ENCODE data around the gene SF1.

Gene SF1

DNA sequence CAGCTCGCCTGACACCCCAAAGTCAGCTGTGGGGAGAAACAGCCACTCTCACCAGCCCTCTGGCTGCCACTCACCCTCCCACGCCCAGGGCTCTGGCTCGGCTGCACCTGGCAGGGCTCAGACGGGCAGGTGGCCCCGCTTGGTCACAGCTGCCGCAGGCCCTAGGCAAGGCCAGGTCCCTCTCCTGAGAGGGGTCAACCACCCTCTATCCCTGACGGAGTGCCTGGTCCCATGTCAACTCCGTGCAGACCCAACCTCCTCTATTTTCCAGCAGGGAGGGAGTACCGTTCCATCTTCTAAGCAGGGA lies 22.8 kb upstream of the SF1 start:
- no peak for DNase-seq (ENCODE audit: low read depth)

DNA sequence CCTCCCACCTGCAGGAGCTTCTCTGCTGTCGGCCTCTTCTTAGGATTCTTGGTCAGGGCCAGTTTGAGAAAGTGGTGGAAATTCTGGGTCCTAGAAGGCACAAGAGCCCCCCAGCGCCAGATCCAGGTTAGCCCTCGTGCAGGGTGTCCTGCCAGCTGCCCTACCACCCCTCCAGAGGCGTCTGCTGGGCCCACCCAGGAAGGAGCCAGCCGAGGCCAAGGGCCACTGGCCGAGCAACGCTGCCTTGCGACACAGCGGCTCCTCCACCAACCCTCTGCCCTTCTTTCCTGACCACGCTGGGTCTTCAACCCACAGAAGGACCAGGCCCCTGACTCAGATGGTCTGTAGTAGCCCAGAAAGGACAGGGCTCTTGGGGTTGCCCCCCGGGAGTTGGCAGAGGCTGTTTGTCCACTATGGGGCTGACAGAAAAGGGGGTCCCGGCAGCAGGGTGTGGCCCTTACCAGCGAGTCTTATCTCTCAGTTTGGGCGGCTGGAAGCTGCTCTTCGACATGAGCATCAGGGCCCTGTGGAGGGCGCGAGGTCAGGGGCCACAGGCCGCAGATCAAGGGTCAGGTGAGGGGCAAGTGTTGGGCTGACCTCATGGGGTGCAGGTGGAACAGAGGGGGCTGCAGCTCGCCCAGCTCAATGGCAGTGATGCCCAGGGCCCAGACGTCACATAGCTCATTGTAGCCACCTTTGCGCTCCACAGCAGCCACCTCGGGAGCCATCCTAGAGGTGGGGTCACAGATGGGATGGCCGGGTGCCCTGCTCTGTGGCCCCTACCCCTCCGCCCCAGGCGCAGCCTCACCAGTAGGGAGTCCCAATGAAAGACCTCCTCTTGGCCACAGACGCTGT lies 22.2 kb upstream of the SF1 start:
- no peak for DNase-seq (ENCODE audit: low read depth)

DNA sequence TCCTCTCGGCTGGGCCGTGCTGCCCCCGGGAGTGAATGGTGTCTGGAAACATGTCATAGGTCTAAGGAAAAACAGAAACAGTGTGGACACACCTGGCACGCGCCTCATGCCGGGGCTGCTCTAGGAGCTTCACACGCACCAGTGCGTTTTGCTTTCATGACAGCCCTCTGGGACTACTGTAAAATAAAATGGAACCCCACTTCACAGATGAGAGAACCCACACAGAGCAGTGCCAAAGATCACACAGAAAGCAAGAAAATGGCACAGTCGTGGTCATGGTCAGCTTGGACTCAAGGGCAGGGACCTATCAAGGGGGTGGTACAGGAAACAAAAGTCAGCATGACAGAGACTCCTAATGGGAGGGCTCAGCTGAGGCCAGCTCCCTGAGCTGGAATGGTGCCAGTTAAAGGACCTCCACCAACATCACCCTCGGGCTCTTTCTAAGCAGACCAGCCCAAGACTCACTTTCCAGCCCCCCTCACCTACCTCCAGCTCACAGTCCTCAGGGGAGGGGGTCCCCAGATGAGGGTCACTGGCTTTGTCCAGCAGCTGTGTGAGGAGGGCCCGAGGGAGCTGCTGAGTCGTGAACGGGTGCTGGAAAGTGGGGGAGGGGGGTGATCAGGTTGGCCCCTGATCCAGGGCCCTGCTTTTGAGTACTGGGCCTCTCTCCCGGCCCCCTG lies 21.4 kb upstream of the SF1 start:
- DNase-seq (ENCODE audit: low read depth) = no peak

DNA sequence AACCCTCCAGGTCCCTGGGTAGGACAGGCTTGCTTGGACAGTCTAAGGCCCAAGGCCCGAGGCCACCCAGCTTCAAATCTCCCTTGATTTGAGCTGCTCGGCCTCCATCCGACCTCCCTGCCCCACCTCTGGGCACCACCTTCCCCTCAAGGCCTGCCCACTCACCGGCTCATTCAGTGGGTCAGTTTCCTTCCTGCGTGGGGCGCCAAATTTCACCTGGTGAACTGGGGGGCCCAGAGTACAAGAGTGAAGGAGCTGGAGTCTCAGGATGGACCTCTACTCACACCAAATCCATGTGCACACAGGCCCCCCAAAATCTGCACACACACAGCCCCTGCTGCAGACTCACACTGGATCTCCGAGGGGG lies 20.9 kb upstream of the SF1 start:
- no peak for DNase-seq (ENCODE audit: low read depth)

DNA sequence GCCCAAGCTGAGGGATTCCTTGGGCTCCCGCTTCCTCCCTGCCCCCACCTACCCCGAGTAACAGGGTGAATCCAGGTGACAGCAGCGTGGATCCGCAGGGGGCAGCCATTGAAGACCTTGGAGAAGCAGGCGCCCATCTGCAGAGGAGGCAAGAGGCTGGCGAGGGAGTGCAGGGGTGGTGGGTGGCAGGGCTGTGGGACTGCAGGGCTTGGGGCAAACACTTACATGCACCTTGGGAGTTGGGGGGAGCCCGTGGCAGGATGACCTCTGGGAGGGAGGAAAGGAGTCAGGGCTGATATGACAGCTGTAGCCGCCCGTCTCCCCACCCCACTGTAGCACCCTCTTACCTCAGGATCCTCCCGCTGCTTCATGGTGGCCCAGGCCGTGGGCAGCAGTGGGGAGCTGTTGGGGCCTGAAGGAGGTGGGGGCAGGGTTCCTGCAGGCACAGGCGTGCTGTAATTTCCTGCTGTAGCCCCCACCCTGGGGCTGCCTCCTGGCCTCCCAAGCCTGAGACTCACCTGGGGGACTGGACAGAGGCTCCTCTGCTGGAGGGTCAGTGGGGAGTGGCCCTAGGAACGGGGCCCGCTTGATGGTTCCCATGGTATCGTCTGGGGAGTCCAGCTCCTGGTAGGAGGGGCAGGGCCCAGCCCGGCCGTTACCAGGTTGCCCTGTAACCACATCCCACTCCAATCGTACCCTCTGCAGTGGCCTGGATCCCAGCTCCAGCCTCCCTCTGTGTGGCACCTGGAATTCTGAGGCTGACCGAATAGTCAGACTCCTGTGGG lies 18.6 kb upstream of the SF1 start:
- no peak for DNase-seq (ENCODE audit: low read depth)

DNA sequence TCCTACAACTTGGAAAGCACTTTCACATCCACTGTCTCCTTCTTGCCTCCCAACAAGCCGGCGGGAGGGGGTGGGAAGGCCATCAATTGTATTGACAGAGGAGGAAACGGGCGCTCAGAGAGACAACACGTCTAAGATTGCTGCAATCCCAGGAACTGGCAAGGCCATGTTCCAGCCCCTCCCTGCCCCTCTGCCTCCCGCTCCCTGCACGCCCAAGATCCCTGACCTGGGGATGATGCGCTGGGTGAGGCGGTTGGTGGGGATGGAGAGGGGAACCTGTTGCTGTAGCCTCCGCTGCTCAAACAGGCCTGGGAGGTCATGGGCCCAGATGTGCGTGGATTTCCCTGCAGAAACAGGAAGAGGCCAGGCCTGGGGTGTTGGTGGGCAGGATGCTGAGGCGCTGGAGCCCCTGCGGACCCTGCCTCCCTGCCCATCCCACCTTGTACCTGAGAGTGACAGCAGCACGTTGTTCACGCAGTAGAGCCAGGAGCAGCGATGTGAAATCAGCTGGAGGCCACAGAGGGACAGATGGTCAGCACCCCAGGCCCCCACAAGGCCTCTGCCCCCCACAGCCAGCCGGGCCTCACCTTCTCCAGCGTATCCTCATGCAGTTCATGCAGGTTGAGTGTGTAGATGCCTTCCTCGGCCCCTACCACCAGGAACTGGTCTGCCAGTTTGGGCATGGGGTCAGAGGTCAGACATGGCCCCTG lies 17.9 kb upstream of the SF1 start:
- no peak for DNase-seq (ENCODE audit: low read depth)

DNA sequence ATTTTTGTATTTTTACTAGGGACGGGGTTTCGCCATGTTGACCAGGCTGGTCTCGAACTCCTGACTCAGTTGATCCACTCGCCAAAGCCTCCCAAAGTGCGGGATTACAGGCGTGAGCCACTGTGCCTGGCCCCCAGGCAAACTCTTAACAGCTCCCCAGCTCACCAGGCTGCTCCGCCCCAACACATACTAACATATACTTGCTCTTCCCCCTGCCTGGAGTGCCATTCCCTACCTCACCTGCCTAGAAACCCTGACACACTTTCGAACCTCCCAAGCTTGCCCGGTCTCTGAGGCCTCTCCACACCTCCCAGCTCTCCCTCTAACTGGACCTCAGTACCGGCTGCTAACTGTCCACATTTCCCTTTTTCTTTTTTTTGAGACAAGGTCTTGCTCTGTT lies 16.2 kb upstream of the SF1 start:
- no peak for DNase-seq (ENCODE audit: low read depth)

DNA sequence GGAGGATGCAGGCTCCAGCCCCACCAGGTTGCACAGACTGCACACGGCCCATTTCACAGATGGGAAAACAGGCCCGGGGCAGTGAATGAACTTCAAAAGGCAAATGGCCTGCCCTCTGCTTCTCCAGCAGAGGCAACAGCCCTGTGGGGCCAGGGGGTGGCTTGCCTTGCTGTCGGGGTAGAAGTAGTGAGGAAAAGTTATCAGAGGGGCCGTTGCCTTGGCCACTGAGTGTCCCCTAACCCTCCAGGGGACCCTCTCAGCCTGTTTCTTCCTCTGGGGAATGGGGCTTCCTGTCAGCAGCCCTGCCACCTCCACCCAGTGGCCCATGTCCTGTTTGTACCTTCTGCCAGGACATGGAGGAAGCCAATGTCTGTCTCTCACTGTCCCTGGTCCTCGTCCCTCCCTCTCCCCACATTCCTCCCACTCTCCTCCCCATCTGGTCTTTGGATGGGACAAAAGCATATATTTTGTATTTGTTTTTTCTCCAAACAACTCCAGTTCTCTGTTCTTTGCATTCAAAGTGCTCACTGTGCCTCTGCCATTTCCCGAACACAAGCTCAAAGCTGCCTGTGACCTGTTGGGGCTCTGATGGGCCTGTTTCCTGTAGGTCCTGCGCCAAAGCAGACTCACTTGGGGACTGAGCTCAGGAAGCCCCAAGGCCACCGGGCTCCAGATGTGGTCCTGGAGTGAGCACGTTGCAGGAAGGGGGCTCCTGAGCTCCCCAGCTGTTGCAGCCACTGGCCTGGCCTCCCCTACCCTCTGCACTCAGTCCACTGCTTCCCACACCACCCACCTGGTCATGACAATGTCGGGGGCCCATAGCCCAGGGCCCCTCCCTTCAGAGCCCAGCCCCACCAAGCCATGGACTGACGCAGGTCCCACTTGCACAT lies 15.2 kb upstream of the SF1 start:
- DNase-seq (ENCODE audit: low read depth) = no peak

DNA sequence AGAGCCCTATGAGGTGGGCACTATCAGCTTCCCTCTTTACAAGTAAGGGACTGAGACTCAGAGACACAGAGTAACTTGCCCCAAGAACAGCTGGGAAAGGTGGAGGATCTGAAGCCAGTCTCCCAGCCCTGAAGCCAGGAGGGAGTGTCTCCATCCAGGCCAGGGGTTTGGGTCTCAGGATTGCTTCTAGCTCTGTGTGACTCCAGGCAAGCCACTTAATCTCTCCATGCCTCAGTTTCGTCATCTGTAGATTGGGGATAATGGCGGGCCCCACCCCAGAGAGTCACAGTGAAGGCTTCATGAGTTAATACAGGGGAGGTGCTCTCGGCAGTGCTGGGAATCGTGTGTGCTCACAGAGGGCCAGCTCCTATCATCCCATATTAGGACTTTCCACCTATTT lies 14.1 kb upstream of the SF1 start:
- no peak for DNase-seq (ENCODE audit: low read depth)

DNA sequence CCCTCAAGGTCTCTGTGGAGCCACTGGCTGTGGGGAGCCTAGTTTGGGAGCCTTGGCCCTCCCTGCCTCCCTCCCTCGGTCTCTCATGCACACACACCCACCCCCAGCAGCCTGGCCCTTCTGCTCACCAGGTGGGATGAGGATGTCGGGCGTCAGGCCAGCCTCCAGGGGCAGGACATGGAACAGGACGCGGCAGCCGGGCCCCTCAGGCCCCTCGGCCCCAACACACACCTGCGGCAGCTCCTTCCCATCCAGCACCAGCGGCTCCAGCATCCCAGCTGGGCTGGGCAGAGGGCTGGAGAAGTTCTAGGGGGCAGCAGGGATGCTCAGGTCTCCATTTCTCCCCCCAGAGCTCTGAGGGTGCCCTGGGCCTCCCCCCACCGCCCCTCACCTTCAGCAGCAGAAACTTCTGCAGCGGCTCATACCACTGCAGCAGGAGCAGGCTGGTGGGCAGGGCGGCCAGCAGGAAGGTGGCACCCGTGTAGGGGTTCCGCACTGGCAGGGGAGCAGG lies 13.5 kb upstream of the SF1 start:
- no peak for DNase-seq (ENCODE audit: low read depth)

DNA sequence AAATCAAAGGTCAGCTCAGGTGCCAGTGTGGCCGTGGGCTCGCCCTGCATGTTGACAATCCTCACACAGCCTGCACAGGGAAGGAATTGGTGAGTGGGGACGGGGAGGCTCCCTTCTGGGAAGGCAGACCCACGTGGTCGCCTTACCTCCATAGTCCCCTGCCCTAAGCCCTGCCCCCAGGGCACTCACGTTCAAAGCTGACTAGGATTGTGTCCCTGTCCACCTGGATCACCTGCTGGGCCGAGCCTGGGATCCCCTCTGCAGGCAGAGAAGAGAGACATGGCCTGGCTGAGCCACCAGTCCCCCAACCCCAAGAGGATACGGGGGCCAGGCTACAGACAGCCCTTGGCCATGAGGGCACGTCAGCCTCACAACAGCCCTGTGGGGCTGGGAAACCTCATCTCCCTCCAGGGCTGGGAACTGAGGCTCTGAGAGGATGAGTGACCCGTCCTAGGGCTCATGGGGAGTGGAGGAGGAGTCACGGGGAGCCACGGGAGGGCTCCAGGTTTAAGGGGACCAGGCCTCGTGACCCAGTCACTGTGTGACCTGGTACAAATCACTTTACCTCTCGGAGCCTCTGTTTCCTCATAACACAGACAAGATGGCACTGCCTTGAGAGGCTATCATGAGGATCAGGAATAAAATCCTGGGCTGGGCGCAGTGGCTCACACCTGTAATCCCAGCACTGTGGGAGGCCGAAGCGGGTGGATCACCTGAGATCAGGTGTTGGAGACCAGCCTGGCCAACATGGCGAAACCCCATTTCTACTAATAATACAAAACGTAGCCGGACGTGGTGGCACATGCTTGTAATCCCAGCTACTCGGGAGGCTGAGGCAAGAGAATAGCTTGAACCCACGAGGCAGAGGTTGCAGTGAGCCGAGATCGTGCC lies 12.1 kb upstream of the SF1 start:
- DNase-seq (ENCODE audit: low read depth) = no peak

DNA sequence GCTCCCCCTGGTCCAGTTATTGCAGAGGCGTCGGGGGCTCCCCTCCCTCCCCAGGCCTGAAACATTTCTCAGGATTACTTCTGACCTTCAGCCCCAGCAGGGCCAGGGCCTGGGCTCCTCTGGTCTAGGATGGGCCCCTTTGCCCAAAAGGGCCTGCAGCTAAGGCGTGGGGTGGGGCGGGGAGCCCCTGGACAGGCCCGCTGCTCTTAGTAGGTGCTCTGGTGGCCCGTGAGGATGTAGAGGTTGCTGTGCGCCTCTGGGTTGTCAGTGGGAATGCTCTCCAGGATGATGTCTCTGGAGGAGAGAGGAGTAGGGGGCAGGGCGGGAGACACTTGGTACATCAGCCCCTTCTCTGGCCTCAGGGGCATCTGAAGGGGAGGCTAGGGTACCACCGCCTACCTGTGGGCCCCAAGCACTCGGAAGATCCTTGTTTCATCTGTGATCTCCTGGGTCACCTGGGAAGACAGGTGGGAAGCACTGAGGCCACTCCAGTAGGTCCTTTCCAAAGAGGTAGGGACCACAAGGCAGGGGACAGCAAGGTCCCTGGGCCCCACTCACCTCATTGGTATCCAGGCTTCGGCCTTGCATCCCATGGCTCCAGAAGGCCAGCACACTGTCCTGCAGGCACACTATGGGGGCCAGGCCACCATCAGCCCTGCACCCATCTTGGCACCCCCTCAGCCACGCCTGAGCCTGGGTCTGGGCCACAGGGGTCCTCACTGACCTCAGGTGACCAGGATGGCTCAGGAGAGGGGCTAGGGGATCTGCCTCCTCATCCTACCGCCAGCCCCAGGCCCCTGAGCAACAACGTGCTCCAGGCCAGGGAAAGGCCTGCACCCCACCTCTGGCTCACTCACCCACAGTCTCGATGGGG lies 11.2 kb upstream of the SF1 start:
- DNase-seq (ENCODE audit: low read depth) = no peak

DNA sequence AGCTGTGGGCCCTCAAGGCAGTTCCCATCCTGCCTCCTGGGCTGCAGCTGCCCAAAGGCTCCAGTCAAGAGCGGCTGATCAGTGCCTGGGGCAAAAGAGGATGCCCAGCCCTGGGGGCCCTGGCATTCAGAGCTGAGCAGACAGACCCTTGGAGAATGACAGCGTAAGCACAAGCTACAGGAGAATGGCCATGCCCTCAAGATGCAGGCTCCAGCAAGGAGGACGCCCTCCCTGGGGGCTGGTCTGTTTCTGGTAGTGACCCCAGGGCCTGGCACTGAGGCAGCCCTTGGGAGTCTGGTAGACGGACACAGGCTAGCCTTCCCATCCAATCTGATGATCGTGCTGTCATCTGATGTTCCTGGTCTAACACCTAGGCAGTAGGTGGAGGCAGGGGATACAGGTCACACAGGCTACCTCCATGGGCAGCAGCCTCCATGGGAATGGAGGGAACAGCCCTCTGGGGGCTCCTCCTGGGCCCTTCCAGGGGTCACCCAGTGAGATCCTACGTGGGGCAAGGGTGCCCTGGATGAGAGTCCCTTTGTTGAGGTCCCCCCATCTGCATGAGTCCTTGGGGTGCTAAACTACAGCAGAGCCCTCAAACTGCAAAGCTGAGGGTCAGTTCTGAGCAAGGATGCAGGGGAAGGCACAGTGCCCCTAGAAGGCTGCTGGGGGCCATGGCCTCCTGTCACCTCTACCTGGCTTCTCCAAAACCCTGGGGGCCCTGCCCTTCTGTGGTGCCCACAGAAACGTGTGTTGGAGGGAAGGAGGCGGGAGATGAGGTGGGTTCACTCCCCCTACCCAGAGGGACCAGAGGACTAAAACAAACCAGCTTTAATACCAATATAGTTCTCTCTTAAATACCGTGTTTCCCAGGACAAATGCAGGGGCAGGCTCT lies 10.2 kb upstream of the SF1 start:
- no peak for DNase-seq (ENCODE audit: low read depth)

DNA sequence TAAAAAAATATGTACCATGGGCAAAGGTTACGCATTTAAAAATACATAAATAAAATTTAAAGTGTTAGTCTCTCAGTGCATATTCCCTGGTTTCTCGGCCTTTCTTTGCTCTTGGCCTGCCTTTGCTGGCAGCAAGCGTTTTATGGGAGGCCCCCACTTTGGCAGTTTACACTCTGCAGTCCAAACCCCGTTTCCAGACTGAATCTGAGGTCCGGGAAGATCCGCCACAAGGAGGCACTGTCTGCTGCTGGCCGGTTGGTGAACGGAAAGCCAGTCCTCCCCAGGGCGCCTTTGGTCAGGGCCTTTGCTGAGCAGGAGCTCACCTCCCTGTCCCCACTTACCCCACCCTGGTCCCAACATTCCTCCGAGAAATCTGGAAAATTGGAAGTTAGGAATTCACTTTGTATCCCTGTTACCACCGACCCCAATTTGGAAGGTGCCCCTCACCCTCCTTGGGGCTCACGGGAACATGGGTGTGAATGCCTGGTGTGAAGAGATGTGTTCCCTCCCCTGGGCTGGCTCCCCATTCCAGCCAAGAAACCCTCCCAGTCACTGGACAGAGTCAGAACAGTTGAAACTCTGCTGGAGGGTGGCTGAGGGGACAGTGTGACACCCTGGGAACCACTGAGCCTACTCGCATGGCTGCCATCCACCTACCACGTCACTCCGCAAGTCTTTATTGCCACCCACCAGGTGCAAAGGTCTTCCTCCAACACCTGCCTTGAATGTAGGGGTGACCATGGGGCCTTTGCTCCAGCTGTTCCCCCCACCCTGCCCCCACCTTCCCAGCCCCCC lies 9.4 kb upstream of the SF1 start:
- DNase-seq (ENCODE audit: low read depth) = no peak

DNA sequence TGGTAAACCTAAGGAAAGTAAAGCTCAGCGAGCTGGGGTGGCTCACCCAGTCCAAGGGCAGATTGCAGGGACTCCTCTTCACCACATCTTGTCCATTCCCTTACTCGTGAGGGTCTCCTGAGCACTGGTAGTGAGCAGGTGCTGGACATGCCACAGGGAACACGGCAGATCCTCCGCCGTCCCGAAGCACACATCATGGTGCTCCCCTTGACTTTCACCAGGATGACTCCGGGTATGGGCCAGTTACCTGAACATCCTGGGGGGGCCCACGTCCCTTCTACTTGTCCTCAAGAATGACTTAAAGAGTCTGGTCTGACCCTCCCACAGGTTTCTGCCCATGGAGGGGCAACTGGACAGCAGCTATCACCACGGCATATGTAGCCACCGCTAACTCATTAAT lies 8.0 kb upstream of the SF1 start:
- DNase-seq (ENCODE audit: low read depth) = no peak

DNA sequence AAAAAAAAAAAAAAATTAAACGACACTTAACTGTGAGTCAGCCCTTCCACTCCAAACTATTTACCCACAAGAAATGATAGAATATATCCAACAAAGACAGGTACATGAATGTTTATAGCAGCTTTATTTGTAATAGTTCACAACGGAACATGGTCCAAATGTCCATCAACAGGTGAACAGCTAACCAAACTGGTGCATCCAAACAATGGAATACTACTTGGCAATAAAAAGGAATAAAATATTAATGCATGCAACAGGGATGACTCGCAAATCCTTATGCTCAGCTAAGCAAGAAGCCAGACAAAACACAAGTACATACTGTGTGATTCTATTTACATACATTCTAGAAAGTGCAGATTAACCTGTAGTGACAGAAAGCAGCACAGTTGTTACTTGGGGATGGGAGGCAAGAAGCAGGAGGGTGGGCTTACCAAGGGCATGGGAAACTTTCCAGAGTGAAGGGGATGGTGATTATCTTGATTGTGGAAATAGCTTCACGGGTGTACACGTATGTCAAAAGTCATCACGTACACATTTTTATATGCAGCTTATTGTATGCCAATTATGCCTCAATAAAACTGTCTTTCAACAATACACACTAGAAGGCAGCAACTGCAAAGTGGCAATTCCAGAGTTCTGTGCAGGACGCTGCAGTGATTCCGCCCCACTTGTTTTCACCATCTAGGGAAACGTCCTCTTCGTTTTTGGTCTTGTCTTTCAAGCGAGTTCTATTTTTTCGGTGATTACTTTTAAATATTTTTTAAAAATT lies 6.7 kb upstream of the SF1 start:
- no peak for DNase-seq (ENCODE audit: low read depth)

DNA sequence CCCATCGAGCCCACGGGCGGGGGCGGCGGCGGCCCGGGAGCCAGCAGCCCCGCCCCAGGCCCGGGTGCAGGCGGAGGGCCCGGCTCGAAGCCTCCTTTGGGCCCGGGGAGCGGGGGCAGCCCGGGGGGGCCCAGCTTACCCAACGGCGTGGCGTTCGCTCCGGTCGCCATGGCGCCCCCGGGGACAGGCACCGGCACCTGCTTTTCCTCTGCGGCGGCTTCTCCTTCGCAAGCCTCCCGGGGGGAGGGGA lies 194 bp downstream of the SF1 start:
- DNase-seq (ENCODE audit: low read depth) = no peak

Data from activated T-cell treated with anti-CD3 and anti-CD28 coated beads for 48 hours (primary cell).